GM12878 (cell line): Measurements from ENCODE around the gene CCDC91. TPM values are rescaled to one million over a fixed set of nuclear protein-coding genes. Genes with fewer than 3 reads are reported as not detected.

Experiments
- ATAC-seq: fragments of 200-7000 bp; cut with Tn5 transposase; 3 replicates; pipeline ENCODE4 v1.9.1; 2020; ENCODE audit warnings: mild to moderate bottlenecking, moderate library complexity
- BruUV-seq: library from RNA; stranded (reverse); fragments of 400-500 nt; replicated peaks from 2 replicates; lab custom pipeline; 2021; lab: Mats Ljungman, UMichigan
- CTCF ChIA-PET: fragments of 300-600 bp; sonication (Branson Sonifier 250); formaldehyde crosslinking; extraction: SDS; loops from one replicate; lab custom pipeline; 2021; ENCODE audit warnings: inconsistent platforms; lab: Yijun Ruan, JAX
- POLR2A ChIA-PET: fragments of 350-600 bp; formaldehyde crosslinking; extraction: SDS; loops from one replicate; lab custom pipeline; 2021; ENCODE audit warnings: inconsistent platforms; lab: Charles Lee
- RAD21 ChIA-PET: fragments of 300-600 bp; sonication (Branson Sonifier 250); formaldehyde crosslinking; loops from one replicate; lab custom pipeline; 2023; ENCODE audit warnings: antibody characterized with exemption; ENCODE audit not compliant: unreplicated experiment; lab: Charles Lee
- SMC1A ChIA-PET: fragments of 300-600 bp; sonication (Branson Sonifier 250); formaldehyde crosslinking; loops from one replicate; lab custom pipeline; 2023; ENCODE audit not compliant: unreplicated experiment, uncharacterized antibody; lab: Charles Lee
- DNase-seq: peaks from one replicate; pipeline ENCODE4 v3.0.0-alpha.2; 2011; ENCODE audit warnings: low read depth, low spot score
- FAIRE-seq: peaks from 3 replicates; lab custom pipeline; 2011; peaks lifted over from hg19 to GRCh38; lab: Jason Lieb, UNC
- H2AFZ ChIP-seq: 2 replicates; pipeline ENCODE4 v1.6.0; 2011; ENCODE audit warnings: low read depth, low read length, control low read depth; ENCODE audit not compliant: control insufficient read depth
- H3K27ac ChIP-seq: 2 replicates; pipeline ENCODE4 v1.5.1; 2011; ENCODE audit warnings: control low read depth; ENCODE audit not compliant: control insufficient read depth, insufficient read depth
- H3K27me3 ChIP-seq, 2 experiments: replicated peaks in 1 of 2; 2 replicates each; pipeline versions ENCODE4 v1.6.0 to v1.6.1; 2011; ENCODE audit warnings: low read length in 1 of 2; ENCODE audit not compliant: control insufficient read depth in 2 of 2, insufficient read depth in 2 of 2
- H3K36me3 ChIP-seq, 2 experiments: 2 replicates each; pipeline ENCODE4 v1.5.1; 2011; ENCODE audit warnings: low read length in 1 of 2; ENCODE audit not compliant: control insufficient read depth in 2 of 2, insufficient read depth in 2 of 2
- H3K4me1 ChIP-seq: 2 replicates; pipeline ENCODE4 v1.6.1; 2011; ENCODE audit warnings: mild to moderate bottlenecking, low read length, moderate library complexity, mixed read lengths; ENCODE audit not compliant: control insufficient read depth, insufficient read depth
- H3K4me2 ChIP-seq: 2 replicates; pipeline ENCODE4 v1.6.0; 2011; ENCODE audit warnings: control low read depth; ENCODE audit not compliant: control insufficient read depth, insufficient read depth
- H3K4me3 ChIP-seq: fragments of 200-600 bp; sonication (generic); 2 replicates; pipeline ENCODE4 v1.5.1; 2016
- H3K79me2 ChIP-seq: 2 replicates; pipeline ENCODE4 v1.6.0; 2011; ENCODE audit warnings: low read length; ENCODE audit not compliant: control insufficient read depth, insufficient read depth
- H3K9ac ChIP-seq: 2 replicates; pipeline ENCODE4 v1.8.0; 2011; ENCODE audit warnings: low read length, control low read depth, mixed read lengths; ENCODE audit not compliant: control insufficient read depth, insufficient read depth
- H3K9me3 ChIP-seq: replicated peaks from 3 replicates; pipeline ENCODE4 v1.5.1; 2011; ENCODE audit warnings: mild to moderate bottlenecking, low read length; ENCODE audit not compliant: control insufficient read depth, insufficient read depth
- H4K20me1 ChIP-seq: 2 replicates; pipeline ENCODE4 v1.6.0; 2011; ENCODE audit not compliant: control insufficient read depth, insufficient read depth
- DPF2 ChIP-seq: fragments of 450-650 bp; IDR thresholded peaks from 2 replicates; pipeline ENCODE4 v1.6.1; 2017; ENCODE audit warnings: mild to moderate bottlenecking
- GATAD2B ChIP-seq: fragments of 450-650 bp; conservative IDR thresholded peaks from 2 replicates; pipeline ENCODE4 v1.6.1; 2017; ENCODE audit warnings: low read depth, mild to moderate bottlenecking, moderate library complexity
- KLF5 ChIP-seq: fragments of 450-650 bp; IDR thresholded peaks from 2 replicates; pipeline ENCODE4 v1.6.1; 2014; ENCODE audit warnings: mild to moderate bottlenecking; ENCODE audit not compliant: partially characterized antibody
- MEF2A ChIP-seq: IDR thresholded peaks from 2 replicates; pipeline ENCODE4 v1.6.1; 2011; ENCODE audit warnings: low read depth, mild to moderate bottlenecking, low read length, moderate library complexity; ENCODE audit not compliant: insufficient read depth
- MTA2 ChIP-seq: fragments of 450-650 bp; IDR thresholded peaks from 2 replicates; pipeline ENCODE4 v1.6.1; 2016; ENCODE audit warnings: low read depth, mild to moderate bottlenecking, moderate library complexity
- MTA3 ChIP-seq: IDR thresholded peaks from 2 replicates; pipeline ENCODE4 v1.6.1; 2012; ENCODE audit warnings: low read length, inconsistent platforms, borderline replicate concordance
- NBN ChIP-seq: fragments of 450-650 bp; IDR thresholded peaks from 2 replicates; pipeline ENCODE4 v1.6.1; 2016
- RAD51 ChIP-seq: fragments of 450-650 bp; IDR thresholded peaks from 2 replicates; pipeline ENCODE4 v1.6.1; 2016; ENCODE audit warnings: moderate library complexity, mild to moderate bottlenecking, inconsistent platforms
- SREBF2 ChIP-seq: IDR thresholded peaks from 2 replicates; pipeline ENCODE4 v1.6.1; 2012; ENCODE audit warnings: mild to moderate bottlenecking, low read length
- ZNF217 ChIP-seq: fragments of 450-650 bp; IDR thresholded peaks from 2 replicates; pipeline ENCODE4 v1.6.1; 2017; ENCODE audit warnings: antibody characterized with exemption, mild to moderate bottlenecking
- WGBS: methylation state at CpG from one replicate; pipeline ENCODE4 v1.1.6; 2016; ENCODE audit warnings: low lambda C conversion rate; ENCODE audit not compliant: insufficient replicate concordance, insufficient coverage; ENCODE audit errors: missing lambda C conversion rate; 5-methylcytosine and 5-hydroxymethylcytosine counted together
- in situ Hi-C: fragments of 300-500 bp; cut with MboI; formaldehyde crosslinking; loops from 9 replicates; pipeline ENCODE4 v1.14.3; 2018; ENCODE audit warnings: mixed read lengths
- intact Hi-C: fragments of 100-400 bp; cut with micrococcal nuclease; formaldehyde crosslinking; loops from one replicate; pipeline ENCODE4 v1.14.2; 2022; ENCODE audit not compliant: unreplicated experiment
- polyA plus RNA-seq, 11 experiments: library from polyadenylated mRNA; depleted of rRNA in 4 of 11; unstranded in 6 of 11; stranded (reverse) in 5 of 11; fragments of >200 nt; fragmentation: Nextera tagmentation in 4 of 11; fragmentation: Illumina TruSeq in 1 of 11; extraction: Ambion mirVana in 4 of 11; extraction: Trizol in 1 of 11; gene quantifications; 1 replicate in 1 of 11; 2 replicates in 10 of 11; pipeline versions ENCODE4 v1.2.1 to v1.2.3, GENCODE V29; 2011 to 2016; ENCODE audit warnings: inconsistent platforms in 2 of 11, missing spikeins in 2 of 11, low read depth in 1 of 11
- total RNA-seq, 4 experiments: library from RNA; depleted of rRNA in 3 of 4; stranded (reverse); fragments of >200 nt in 3 of 4; fragmentation: Illumina TruSeq in 1 of 4; extraction: Trizol in 1 of 4; gene quantifications; 2 replicates each; pipeline versions ENCODE4 v1.2.1 to v1.2.3, GENCODE V29; 2013 to 2021
- TF ChIP-seq, protein P1 (sequence below): fragments of 450-650 bp; IDR thresholded peaks from 2 replicates; pipeline ENCODE4 v1.6.1; 2017; ENCODE audit warnings: mild to moderate bottlenecking, low read depth, inconsistent platforms; ENCODE audit not compliant: poor library complexity, severe bottlenecking

The CCDC91 gene
- total and polyA plus RNA-seq, 10 of the 15 experiments (the other 5 are each of a cell fraction or from before 2014, with no cell fraction given): 6.1 to 24.9 (median 16.5) TPM

DNA sequence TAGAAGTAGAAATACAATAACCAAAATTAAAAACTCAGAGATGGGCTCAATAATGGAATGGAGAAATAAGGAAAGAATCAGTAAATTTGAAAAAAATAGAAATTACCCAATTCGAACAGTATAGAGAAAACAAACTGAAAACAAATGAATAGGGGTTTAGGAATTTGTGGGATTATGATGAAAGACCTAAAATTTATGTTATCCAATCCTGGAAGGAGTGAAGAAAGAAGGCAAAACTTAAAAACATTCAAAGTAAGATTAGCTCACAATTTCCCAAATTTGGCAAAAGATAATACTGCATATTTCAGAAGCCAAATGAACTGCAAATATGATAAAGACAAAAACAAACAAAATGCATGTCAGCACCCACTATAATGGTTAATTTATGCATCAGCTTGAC lies 177.1 kb downstream of the CCDC91 start:
- WGBS: 77% methylated on average over 1 of the region's 1 CpG
- CTCF ChIA-PET: no interaction called here

More for the DNA sequence above, 177.1 kb downstream of the CCDC91 start:
- intact Hi-C loops: no loop called here
- Histone ChIP-seq H3K4me1 (no peaks in the 10 kb centered on the region), H3K4me2 (no peak overlapping the region), H3K27ac (no peak overlapping the region), H3K36me3 (no peaks in the 10 kb centered on the region; a peak in 1 of 4 replicates), H3K27me3 (no peaks in the 10 kb centered on the region), H3K79me2 (no peaks in the 10 kb centered on the region), H3K9ac (no peak overlapping the region), H3K4me3 (no peak overlapping the region), H3K9me3 (peaks cover 20% of the 10 kb centered on the region), H2AFZ (no peak overlapping the region), H4K20me1 (no peaks in the 10 kb centered on the region)
- no peak for DNase-seq
- ChIA-PET RAD21 (no interaction called here), SMC1A (interaction anchor here (0.7 kb wide), 1 partner anchor 457 kb away, joined by 3 read pairs; no protein-coding TSS in a partner anchor), POLR2A (no interaction called here)
- no peak for TF ChIP-seq GATAD2B
- TF ChIP-seq ZNF217: no peak
- TF ChIP-seq MEF2A: no peak
- no peak for TF ChIP-seq NBN
- TF ChIP-seq MTA3: no peak
- TF ChIP-seq KLF5: no peak
- no peak for TF ChIP-seq MTA2
- no peak for TF ChIP-seq DPF2
- TF ChIP-seq, protein P1, sequence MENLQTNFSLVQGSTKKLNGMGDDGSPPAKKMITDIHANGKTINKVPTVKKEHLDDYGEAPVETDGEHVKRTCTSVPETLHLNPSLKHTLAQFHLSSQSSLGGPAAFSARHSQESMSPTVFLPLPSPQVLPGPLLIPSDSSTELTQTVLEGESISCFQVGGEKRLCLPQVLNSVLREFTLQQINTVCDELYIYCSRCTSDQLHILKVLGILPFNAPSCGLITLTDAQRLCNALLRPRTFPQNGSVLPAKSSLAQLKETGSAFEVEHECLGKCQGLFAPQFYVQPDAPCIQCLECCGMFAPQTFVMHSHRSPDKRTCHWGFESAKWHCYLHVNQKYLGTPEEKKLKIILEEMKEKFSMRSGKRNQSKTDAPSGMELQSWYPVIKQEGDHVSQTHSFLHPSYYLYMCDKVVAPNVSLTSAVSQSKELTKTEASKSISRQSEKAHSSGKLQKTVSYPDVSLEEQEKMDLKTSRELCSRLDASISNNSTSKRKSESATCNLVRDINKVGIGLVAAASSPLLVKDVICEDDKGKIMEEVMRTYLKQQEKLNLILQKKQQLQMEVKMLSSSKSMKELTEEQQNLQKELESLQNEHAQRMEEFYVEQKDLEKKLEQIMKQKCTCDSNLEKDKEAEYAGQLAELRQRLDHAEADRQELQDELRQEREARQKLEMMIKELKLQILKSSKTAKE: no peak
- TF ChIP-seq SREBF2: no peak
- no peak for TF ChIP-seq RAD51
- ATAC-seq: no peak
- no peak for FAIRE-seq
- in situ Hi-C loops: no loop called here
- BruUV-seq: no TSS peak
